Suprapubic skin (tissue), 4 donors: ENCODE measurements around the gene CCSER1. TPM values are rescaled to one million over a fixed set of nuclear protein-coding genes. Genes with fewer than 3 reads are reported as not detected.

ENCODE experiments used
- DNase-seq, 2 donors: peaks; one replicate each; pipeline ENCODE4 v3.0.0-alpha.2; 2019; ENCODE audit warnings: low spot score in 2 of 2
- H3K27ac ChIP-seq: fragments of 200-600 bp; sonication (generic); one replicate; pipeline ENCODE4 v1.5.1; 2019
- H3K27me3 ChIP-seq: fragments of 200-600 bp; sonication (generic); one replicate; pipeline ENCODE4 v1.5.1; 2019
- H3K36me3 ChIP-seq: fragments of 200-600 bp; sonication (generic); one replicate; pipeline ENCODE4 v1.5.1; 2019
- H3K4me1 ChIP-seq: fragments of 200-600 bp; sonication (generic); one replicate; pipeline ENCODE4 v1.5.1; 2019
- H3K4me3 ChIP-seq: fragments of 200-600 bp; sonication (generic); one replicate; pipeline ENCODE4 v1.5.1; 2019; ENCODE audit warnings: mild to moderate bottlenecking
- H3K9me3 ChIP-seq: fragments of 200-600 bp; sonication (generic); one replicate; pipeline ENCODE4 v1.5.1; 2019
- EP300 ChIP-seq: sonication (generic); formaldehyde crosslinking; IDR thresholded peaks from one replicate; pipeline ENCODE4 v1.6.1; 2017; ENCODE audit warnings: antibody characterized with exemption
- POLR2A ChIP-seq, 2 donors: fragments of 450-650 bp; IDR thresholded peaks; one replicate each; pipeline ENCODE4 v1.6.1; 2017; ENCODE audit warnings: antibody characterized with exemption in 2 of 2, mild to moderate bottlenecking in 2 of 2, moderate library complexity in 2 of 2
- POLR2AphosphoS5 ChIP-seq, 3 donors: sonication (generic); formaldehyde crosslinking; IDR thresholded peaks; one replicate each; pipeline ENCODE4 v1.6.1; 2017; ENCODE audit warnings: antibody characterized with exemption in 3 of 3
- WGBS: methylation state at CpG from one replicate; pipeline ENCODE4 v1.1.5; 2018; 5-methylcytosine and 5-hydroxymethylcytosine counted together
- total RNA-seq, 4 donors: library from RNA; depleted of rRNA; stranded (reverse); fragments of >200 nt; gene quantifications; one replicate each; pipeline ENCODE4 v1.1.0, GENCODE V29; 2016
- TF ChIP-seq, protein P1 (sequence below), 2 donors: fragments of 200-600 bp in 1 of 2; fragments of 450-650 bp in 1 of 2; sonication (generic) in 1 of 2; IDR thresholded peaks; one replicate each; pipeline ENCODE4 v1.5.1; 2016 to 2019; ENCODE audit warnings: antibody characterized with exemption in 2 of 2, mild to moderate bottlenecking in 1 of 2, moderate library complexity in 1 of 2

Gene CCSER1
- total RNA-seq, 4 donors from 2014 or later: 6.7 to 39.5 (median 11.8) TPM

GRCh38 chr4:91031761-91032160 lies 904.6 kb downstream of the CCSER1 start:
- Histone ChIP-seq H3K36me3 (no peaks in the 10 kb centered on the region), H3K27ac (no peak overlapping the region), H3K9me3 (no peaks in the 10 kb centered on the region), H3K4me1 (no peaks in the 10 kb centered on the region), H3K27me3 (no peaks in the 10 kb centered on the region), H3K4me3 (no peak overlapping the region)
- TF ChIP-seq, protein P1, sequence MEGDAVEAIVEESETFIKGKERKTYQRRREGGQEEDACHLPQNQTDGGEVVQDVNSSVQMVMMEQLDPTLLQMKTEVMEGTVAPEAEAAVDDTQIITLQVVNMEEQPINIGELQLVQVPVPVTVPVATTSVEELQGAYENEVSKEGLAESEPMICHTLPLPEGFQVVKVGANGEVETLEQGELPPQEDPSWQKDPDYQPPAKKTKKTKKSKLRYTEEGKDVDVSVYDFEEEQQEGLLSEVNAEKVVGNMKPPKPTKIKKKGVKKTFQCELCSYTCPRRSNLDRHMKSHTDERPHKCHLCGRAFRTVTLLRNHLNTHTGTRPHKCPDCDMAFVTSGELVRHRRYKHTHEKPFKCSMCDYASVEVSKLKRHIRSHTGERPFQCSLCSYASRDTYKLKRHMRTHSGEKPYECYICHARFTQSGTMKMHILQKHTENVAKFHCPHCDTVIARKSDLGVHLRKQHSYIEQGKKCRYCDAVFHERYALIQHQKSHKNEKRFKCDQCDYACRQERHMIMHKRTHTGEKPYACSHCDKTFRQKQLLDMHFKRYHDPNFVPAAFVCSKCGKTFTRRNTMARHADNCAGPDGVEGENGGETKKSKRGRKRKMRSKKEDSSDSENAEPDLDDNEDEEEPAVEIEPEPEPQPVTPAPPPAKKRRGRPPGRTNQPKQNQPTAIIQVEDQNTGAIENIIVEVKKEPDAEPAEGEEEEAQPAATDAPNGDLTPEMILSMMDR (IDR thresholded peaks at IDR 0.05): no peak
- TF ChIP-seq POLR2A (IDR thresholded peaks at IDR 0.05): no peak
- TF ChIP-seq EP300: no peak
- no peak for TF ChIP-seq POLR2AphosphoS5 (IDR thresholded peaks at IDR 0.05)
- DNase-seq: no peak

DNA sequence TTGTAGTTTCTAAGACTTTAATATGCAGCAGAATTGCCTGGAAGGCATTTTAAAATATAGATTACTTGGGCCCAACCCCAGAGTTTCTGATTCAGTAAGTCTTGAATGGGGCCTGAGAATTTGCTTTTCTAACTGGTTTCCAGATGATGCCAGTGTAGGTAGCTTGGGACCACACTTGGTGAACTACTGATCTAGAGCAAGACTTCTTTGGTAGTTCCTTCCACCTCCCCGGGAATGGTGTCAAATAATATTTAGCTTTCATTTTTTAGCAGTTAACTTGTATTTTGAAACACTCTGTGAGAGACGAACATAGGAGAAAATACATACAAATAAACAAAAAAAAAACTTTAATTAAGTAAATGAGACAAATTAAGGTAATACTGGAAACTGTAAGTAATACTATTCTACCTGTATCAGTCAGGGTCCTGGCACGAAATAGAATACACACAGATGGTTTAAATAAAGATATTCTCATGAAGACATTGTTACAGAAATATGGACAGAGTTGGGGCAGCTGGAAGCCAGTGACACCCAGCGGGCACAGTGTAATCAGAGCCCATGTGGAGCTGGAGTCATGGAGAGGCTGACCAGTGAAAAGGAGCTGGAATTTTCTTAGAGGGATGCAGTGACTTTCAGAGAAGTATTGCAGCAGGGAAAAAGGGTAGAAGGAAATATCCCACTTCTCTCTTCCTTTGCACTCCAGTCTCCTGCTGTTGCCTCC lies 905.7 kb downstream of the CCSER1 start:
- TF ChIP-seq, protein P1 (IDR thresholded peaks at IDR 0.05): no peak
- TF ChIP-seq EP300 (no peak), POLR2AphosphoS5 (IDR thresholded peaks at IDR 0.05) (no peak), POLR2A (IDR thresholded peaks at IDR 0.05) (no peak)
- 60% methylated on average over 4 of the region's 4 CpGs for WGBS
- no peaks in the 10 kb centered on the region for H3K27me3 ChIP-seq

DNA sequence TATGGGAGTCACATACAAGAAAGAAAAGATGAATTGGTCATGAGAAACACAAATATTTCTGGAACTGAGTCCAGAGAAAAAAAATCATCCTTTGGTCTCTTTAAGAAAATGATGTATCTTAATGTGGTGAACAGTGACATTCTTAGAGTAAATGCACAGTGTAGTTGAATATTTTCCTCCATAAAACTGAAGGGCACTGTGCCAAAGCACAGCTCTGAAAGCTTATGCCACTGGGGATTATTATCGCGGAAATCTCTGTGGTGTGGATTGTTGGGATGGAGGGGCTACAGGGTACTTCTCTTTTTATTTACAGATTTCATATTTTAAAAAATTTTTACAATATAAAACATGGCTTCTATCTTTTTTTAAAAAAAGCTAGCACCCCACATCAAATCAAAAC lies 908.1 kb downstream of the CCSER1 start:
- no peaks in the 10 kb centered on the region for H3K36me3 ChIP-seq
- H3K4me3 ChIP-seq: no peak overlapping the region
- no peak for DNase-seq
- 44% methylated on average over 2 of the region's 2 CpGs for WGBS
- H3K4me1 ChIP-seq: no peaks in the 10 kb centered on the region
- TF ChIP-seq, protein P1 (IDR thresholded peaks at IDR 0.05): no peak
- H3K27me3 ChIP-seq: no peaks in the 10 kb centered on the region
- H3K27ac ChIP-seq: no peak overlapping the region
- H3K9me3 ChIP-seq: no peaks in the 10 kb centered on the region

More for the DNA sequence above, 905.7 kb downstream of the CCSER1 start:
- H3K9me3 ChIP-seq: no peaks in the 10 kb centered on the region
- no peak for DNase-seq
- H3K27ac ChIP-seq: no peak overlapping the region
- no peaks in the 10 kb centered on the region for H3K4me1 ChIP-seq
- H3K4me3 ChIP-seq: no peak overlapping the region
- no peaks in the 10 kb centered on the region for H3K36me3 ChIP-seq

DNA sequence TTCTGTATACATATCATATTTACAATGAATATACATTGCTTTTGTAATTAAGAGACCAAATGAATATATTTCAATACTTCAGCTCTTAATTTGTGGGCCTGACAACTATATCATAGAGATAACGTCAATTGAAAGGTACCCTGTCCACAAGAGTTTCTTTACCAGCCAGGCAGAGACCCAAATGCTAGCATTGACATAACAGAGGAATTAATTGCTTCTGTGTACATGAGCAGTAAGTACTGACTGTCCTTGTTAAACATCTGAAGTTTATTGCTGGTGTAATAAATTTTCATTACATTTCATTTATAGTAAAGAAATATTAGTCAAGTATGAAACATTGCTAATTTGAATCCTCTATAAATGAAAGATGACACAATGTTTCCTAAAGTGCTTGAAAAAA lies 910.8 kb downstream of the CCSER1 start:
- 84% methylated on average over 1 of the region's 1 CpG for WGBS
- no peak for DNase-seq
- no peak for TF ChIP-seq EP300
- TF ChIP-seq, protein P1 (IDR thresholded peaks at IDR 0.05): no peak
- TF ChIP-seq POLR2A (IDR thresholded peaks at IDR 0.05): no peak
- TF ChIP-seq POLR2AphosphoS5 (IDR thresholded peaks at IDR 0.05): no peak
- H3K36me3 ChIP-seq: no peaks in the 10 kb centered on the region
- no peak overlapping the region for H3K4me3 ChIP-seq
- no peaks in the 10 kb centered on the region for H3K27me3 ChIP-seq
- H3K4me1 ChIP-seq: no peaks in the 10 kb centered on the region
- H3K27ac ChIP-seq: no peak overlapping the region
- H3K9me3 ChIP-seq: no peaks in the 10 kb centered on the region

GRCh38 chr4:91057871-91058270 lies 930.7 kb downstream of the CCSER1 start:
- Histone ChIP-seq H3K4me1 (no peaks in the 10 kb centered on the region), H3K36me3 (no peaks in the 10 kb centered on the region), H3K9me3 (no peaks in the 10 kb centered on the region), H3K27ac (no peak overlapping the region), H3K4me3 (no peak overlapping the region), H3K27me3 (no peaks in the 10 kb centered on the region)
- no peak for DNase-seq
- TF ChIP-seq, protein P1 (IDR thresholded peaks at IDR 0.05): no peak
- TF ChIP-seq POLR2AphosphoS5 (IDR thresholded peaks at IDR 0.05) (no peak), POLR2A (IDR thresholded peaks at IDR 0.05) (no peak), EP300 (no peak)
